A673 (cell line): ENCODE measurements around the gene ENGASE.

Experiments used
- EZH2 ChIP-seq: fragments of 200-600 bp; sonication (generic); IDR thresholded peaks from 2 replicates; pipeline ENCODE4 v1.6.1; 2017; ENCODE audit warnings: borderline replicate concordance, low read depth, mild to moderate bottlenecking, mixed read lengths, antibody characterized with exemption, low read length; ENCODE audit not compliant: poor library complexity, severe bottlenecking
- TF ChIP-seq, protein P1 (sequence below): fragments of 300-800, 200-600 bp; sonication (generic); conservative IDR thresholded peaks from 2 replicates; pipeline ENCODE4 v1.5.1; 2017; ENCODE audit warnings: low read depth, mild to moderate bottlenecking, antibody characterized with exemption, low read length, moderate library complexity, mixed read lengths

DNA sequence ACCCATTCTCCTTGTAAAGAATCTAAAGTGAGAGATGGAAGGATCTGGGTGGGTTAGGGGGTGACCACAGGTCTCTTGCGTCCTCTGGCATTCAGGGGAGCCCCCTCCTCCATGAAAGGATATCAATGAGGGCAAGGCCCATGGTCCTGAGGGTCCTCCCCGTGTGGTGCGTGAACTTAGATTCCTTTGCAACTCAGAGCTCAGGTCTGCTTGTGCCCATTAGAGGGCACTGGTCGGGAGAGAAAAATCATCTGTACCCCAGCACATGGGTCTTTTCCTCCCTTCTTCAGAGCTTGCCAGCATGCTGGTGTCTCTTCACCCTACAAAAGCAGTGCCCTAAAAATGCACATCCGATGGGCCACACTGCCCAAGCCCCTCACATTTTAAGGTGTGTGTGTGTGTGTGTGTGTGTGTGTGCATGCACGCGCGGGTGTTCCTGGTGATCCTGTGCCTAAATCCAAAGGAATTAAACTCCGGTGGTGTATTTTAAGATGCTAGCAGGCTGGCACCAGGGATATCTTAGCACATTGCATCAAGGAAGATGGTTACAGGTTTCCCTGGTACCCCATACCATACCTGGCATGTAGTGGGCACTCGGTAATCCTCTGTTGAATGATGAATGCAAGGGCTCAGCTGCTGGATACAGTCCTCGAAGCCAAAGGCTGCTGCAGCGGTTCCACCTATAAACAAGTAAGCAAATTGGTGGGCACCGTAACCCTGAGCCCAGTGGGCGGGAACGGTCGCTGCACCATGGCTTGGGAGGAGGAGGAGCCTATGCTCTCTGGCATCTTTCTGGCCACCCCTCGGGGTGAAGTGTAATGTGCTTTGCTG, 45.9 kb upstream of the ENGASE start:
- TF ChIP-seq, protein P1, sequence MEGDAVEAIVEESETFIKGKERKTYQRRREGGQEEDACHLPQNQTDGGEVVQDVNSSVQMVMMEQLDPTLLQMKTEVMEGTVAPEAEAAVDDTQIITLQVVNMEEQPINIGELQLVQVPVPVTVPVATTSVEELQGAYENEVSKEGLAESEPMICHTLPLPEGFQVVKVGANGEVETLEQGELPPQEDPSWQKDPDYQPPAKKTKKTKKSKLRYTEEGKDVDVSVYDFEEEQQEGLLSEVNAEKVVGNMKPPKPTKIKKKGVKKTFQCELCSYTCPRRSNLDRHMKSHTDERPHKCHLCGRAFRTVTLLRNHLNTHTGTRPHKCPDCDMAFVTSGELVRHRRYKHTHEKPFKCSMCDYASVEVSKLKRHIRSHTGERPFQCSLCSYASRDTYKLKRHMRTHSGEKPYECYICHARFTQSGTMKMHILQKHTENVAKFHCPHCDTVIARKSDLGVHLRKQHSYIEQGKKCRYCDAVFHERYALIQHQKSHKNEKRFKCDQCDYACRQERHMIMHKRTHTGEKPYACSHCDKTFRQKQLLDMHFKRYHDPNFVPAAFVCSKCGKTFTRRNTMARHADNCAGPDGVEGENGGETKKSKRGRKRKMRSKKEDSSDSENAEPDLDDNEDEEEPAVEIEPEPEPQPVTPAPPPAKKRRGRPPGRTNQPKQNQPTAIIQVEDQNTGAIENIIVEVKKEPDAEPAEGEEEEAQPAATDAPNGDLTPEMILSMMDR: peak; percentile 46; the same call in 1 of the 2 replicates
- TF ChIP-seq EZH2: no peak
